Measurements from ENCODE around the gene PTGER2. TPM values are rescaled to one million over a fixed set of nuclear protein-coding genes. Genes with fewer than 3 reads are reported as not detected.

The PTGER2 gene
- total RNA-seq, 2 donors from 2014 or later, result 3.3 to 4.3 TPM

DNA sequence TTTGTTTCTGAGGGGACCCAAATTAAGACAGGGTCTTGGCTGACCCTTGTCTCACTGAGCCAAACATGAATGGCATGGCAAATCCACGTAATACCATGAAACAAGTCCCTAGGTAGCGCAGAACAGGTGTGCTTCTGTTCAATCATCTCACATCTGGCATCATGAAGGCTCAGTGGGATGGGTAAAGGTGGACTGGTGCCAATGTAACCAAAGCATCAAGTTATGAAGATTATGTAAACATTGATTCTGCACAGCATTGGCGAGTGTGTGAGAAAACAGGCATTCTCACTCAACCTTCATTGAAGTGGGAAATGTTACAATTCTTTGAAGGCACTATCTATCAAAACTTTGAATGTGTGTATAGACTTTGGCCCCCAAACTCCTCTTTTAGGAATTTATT is 41.9 kb downstream of the PTGER2 start:
- H3K4me1 ChIP-seq (ENCODE audit: control insufficient read depth in 1 of 2, low read depth in 2 of 2), result peaks cover 9 to 23% of the 10 kb centered on the region in 2 donors
- H3K9me3 ChIP-seq, result no peaks in the 10 kb centered on the region
- H3K36me3 ChIP-seq, result no peaks in the 10 kb centered on the region
- H3K27ac ChIP-seq, result no peak overlapping the region
- no peak overlapping the region for H3K4me3 ChIP-seq
- H3K27me3 ChIP-seq (replicated peaks; ENCODE audit: insufficient read depth), result no peaks in the 10 kb centered on the region
- TF ChIP-seq, protein P1, sequence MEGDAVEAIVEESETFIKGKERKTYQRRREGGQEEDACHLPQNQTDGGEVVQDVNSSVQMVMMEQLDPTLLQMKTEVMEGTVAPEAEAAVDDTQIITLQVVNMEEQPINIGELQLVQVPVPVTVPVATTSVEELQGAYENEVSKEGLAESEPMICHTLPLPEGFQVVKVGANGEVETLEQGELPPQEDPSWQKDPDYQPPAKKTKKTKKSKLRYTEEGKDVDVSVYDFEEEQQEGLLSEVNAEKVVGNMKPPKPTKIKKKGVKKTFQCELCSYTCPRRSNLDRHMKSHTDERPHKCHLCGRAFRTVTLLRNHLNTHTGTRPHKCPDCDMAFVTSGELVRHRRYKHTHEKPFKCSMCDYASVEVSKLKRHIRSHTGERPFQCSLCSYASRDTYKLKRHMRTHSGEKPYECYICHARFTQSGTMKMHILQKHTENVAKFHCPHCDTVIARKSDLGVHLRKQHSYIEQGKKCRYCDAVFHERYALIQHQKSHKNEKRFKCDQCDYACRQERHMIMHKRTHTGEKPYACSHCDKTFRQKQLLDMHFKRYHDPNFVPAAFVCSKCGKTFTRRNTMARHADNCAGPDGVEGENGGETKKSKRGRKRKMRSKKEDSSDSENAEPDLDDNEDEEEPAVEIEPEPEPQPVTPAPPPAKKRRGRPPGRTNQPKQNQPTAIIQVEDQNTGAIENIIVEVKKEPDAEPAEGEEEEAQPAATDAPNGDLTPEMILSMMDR (IDR thresholded peaks at IDR 0.05), result no peak
- DNase-seq (ENCODE audit: low spot score) (no peak), ATAC-seq (ENCODE audit: insufficient number of reproducible peaks, low FRiP score, low read depth) (no peak)

GRCh38 chr14:52360831-52361230 is 46.7 kb downstream of the PTGER2 start:
- H3K27ac ChIP-seq, result no peak overlapping the region
- TF ChIP-seq, protein P1 (IDR thresholded peaks at IDR 0.05), result no peak
- no peaks in the 10 kb centered on the region for H3K27me3 ChIP-seq (replicated peaks; ENCODE audit: insufficient read depth)
- DNase-seq (ENCODE audit: low spot score), result no peak
- no peaks in the 10 kb centered on the region for H3K36me3 ChIP-seq
- no peaks in the 10 kb centered on the region for H3K9me3 ChIP-seq
- no peak for ATAC-seq (ENCODE audit: insufficient number of reproducible peaks, low FRiP score, low read depth)
- H3K4me3 ChIP-seq, result no peak overlapping the region
- no peaks in the 10 kb centered on the region for H3K4me1 ChIP-seq (ENCODE audit: control insufficient read depth in 1 of 2, low read depth in 2 of 2)

DNA sequence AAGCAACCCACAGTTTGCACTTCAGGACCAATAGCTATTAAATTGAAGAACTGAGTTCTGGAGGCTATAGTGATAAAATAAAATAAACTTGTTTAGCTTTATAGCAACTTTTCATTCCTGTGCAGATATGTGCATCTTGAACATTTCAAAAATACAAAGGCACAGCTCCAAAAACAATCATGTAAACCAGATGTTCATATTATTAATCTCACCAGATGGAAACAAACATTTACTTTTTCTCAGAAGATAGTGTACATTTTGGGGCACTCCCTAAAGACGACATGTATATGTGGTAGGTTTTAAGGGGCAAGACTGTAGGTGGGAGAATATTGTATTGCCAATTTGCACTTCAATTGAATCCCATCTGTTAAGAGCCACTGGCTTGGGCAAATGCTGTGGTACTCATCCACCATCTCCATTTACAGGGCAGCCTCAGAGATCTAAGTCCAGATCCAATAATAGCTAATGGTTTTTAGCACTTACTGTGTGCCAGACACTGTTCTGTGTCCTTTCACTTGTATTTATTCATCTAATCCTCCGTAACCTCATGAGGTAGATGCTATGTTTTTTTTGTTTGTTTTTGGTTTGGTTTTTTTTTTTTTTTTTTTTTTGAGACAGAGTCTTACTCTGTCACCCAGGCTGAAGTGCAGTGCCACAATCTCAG is 49.1 kb downstream of the PTGER2 start:
- Histone ChIP-seq H3K27ac (no peak overlapping the region), H3K9me3 (no peaks in the 10 kb centered on the region), H3K4me3 (no peak overlapping the region), H3K27me3 (replicated peaks; ENCODE audit: insufficient read depth) (no peaks in the 10 kb centered on the region), H3K4me1 (ENCODE audit: control insufficient read depth in 1 of 2, low read depth in 2 of 2) (no peaks in the 10 kb centered on the region), H3K36me3 (no peaks in the 10 kb centered on the region)
- DNase-seq (ENCODE audit: low spot score) (no peak), ATAC-seq (ENCODE audit: insufficient number of reproducible peaks, low FRiP score, low read depth) (no peak)
- TF ChIP-seq, protein P1 (IDR thresholded peaks at IDR 0.05), result no peak

DNA sequence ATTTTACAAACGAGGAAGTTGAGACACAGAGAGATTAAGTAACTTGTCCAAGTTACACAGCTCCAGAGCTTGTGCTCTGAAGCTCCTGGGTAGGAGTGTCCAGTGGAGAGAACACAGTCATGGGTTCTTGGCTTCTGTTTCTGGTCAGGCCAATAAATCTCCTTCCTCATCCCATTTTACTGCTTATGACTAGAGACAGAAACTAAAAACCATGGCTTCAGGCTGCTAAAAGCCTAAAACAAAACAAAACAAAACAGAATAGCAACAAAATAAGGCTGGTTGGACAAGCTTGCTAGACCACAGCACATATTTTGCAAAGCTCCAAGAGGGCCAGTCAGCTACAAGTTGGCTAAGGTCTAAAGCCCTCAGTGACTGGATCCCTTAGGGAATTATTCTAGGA is 49.8 kb downstream of the PTGER2 start:
- no peak overlapping the region for H3K27ac ChIP-seq
- H3K27me3 ChIP-seq (replicated peaks; ENCODE audit: insufficient read depth), result no peaks in the 10 kb centered on the region
- H3K36me3 ChIP-seq, result no peaks in the 10 kb centered on the region
- ATAC-seq (ENCODE audit: insufficient number of reproducible peaks, low FRiP score, low read depth), result no peak
- no peaks in the 10 kb centered on the region for H3K9me3 ChIP-seq
- no peak overlapping the region for H3K4me3 ChIP-seq
- H3K4me1 ChIP-seq (ENCODE audit: control insufficient read depth in 1 of 2, low read depth in 2 of 2), result peaks cover 0 to 4% of the 10 kb centered on the region in 2 donors
- TF ChIP-seq, protein P1 (IDR thresholded peaks at IDR 0.05), result no peak
- DNase-seq (ENCODE audit: low spot score), result no peak

DNA sequence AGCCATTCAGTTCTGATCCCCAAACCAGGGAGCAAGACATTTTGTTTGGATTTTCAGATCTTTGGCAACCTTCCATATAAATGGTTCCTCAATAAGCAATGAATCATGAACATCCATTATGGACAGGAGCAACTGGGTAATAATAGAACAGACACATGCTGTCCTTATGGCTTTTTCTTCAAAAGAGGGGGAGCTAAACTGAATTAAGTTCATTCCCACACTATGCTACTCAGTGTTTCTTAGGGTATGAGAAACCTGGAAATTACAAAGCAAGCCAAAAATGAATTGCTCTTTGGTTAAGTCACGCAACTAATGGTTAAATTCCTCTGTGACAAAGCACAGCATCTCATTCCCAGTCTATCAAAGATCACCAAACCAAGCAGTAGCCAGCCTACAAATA is 51.0 kb downstream of the PTGER2 start:
- ATAC-seq (ENCODE audit: insufficient number of reproducible peaks, low FRiP score, low read depth), result no peak
- Histone ChIP-seq H3K27me3 (replicated peaks; ENCODE audit: insufficient read depth) (no peaks in the 10 kb centered on the region), H3K4me3 (no peak overlapping the region), H3K4me1 (ENCODE audit: control insufficient read depth in 1 of 2, low read depth in 2 of 2) (peaks cover 0 to 8% of the 10 kb centered on the region in 2 donors), H3K36me3 (no peaks in the 10 kb centered on the region), H3K9me3 (no peaks in the 10 kb centered on the region), H3K27ac (no peak overlapping the region)
- TF ChIP-seq, protein P1 (IDR thresholded peaks at IDR 0.05), result no peak
- no peak for DNase-seq (ENCODE audit: low spot score)

Measured in thoracic aorta (tissue), 2 donors.